Skin epidermis (tissue), 12 donors: ENCODE results near the gene GNAL.

Source experiments
- H3K27ac ChIP-seq, 21 experiments: fragments of 200-600 bp; sonication (generic) in 11 of 21; one replicate each; pipeline ENCODE4 v1.5.0; 2020; ENCODE audit warnings: mild to moderate bottlenecking in 3 of 21, inconsistent platforms in 2 of 21, moderate library complexity in 2 of 21
- H3K4me3 ChIP-seq, 7 experiments: fragments of 200-600 bp; sonication (generic) in 2 of 7; one replicate each; pipeline ENCODE4 v1.5.0; 2020; ENCODE audit warnings: inconsistent platforms in 2 of 7, mild to moderate bottlenecking in 2 of 7, moderate library complexity in 1 of 7

Gene GNAL

DNA sequence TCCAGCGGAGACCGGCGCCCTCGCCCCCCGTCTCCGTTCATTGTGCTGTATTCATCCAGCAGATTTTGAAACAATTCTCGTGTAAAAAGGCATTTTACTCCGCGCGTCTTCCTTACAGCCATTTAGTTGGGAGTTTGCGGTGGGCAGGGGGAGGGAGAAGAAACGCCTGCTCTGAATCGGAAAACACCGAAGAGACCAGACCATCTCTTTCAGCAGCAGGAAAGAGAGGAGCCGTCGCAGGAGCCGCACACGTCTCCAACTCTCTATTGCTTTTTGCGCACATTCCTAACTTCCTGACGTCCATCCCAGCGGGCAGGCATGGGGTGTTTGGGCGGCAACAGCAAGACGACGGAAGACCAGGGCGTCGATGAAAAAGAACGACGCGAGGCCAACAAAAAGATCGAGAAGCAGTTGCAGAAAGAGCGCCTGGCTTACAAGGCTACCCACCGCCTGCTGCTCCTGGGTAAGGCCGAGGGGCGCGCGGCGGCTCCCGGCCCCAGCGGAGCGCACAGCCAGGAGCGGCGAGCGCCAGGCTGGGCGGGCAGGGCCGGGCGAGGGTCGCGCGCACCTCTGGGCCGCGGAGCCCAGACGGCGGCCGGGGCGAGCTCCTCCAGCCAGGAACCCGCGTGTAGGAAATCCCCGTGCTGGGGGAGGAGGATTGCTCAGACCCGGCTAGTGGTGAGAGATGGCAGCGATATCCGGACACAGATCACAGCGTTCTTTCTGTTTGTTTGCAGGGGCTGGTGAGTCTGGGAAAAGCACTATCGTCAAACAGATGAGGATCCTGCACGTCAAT lies 63.2 kb downstream of the GNAL start:
- Histone ChIP-seq H3K27ac (peak overlapping the region in 1 of 21 experiments; percentile 27), H3K4me3 (peak overlapping the region; percentile 0 to 43 (median 25))

DNA sequence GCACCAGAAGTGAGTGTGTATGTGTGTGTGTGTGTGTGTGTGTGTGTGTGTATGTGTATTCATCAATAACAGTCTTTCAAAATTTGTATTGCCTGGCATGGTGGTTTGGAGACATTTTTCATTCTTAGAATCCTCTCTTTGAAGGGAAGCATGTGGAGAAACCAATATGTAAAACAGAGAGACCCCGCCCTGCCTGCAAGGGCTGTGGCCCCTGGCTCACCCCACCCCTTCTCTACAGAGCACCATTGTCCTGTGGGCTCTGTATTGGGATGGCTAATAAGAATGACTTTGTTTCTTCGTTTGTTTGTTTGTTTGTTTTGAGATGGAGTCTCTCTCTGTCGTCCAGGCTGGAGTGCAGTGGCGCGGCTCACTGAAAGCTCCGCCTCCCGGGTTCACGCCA lies 65.9 kb downstream of the GNAL start:
- H3K4me3 ChIP-seq = no peak overlapping the region
- no peak overlapping the region for H3K27ac ChIP-seq

DNA sequence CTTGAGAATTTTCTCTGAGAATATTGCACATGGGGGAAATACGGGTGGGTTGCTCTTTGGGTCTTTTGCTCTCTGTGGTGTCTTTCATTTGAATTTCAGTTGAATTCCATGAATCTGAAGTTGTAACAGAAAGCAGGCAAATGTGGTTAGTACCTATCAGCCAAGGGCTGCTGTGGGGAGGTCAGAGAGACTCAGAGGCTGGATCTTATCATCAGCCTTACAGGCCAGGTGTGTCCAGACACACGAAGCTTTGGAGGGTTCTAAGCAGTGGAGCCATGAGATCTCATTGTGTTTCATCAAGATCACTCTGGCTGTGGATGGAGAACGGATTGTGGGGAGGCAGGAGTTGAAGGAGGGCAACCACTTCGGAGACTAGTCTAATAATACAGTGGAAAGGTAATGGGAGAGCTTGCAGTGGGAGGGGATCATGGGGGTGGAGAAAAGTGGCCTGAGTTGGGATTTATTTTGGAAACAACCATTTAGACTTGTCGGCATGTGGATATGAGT lies 68.1 kb downstream of the GNAL start:
- H3K27ac ChIP-seq = no peak overlapping the region
- no peak overlapping the region for H3K4me3 ChIP-seq

DNA sequence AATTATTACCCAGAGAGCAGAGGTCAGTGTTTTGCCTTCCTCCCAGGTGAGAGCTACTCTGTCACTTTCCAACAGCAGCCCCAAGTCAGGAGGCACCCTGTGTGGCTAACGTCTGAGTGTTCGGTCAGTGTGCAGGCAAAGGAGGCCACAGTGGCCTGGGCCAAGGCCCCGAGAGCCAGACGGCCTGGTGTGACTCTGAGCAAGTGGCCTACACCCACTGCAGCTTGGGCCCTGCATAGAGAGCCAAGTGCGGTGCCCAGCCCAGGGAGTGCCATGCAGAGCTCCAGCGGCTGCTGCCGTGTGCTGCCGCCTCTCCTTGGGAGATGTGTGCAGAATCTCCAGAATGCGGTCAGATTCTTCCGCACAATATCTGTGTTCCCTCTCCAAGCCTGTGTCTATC lies 70.4 kb downstream of the GNAL start:
- Histone ChIP-seq H3K4me3 (no peak overlapping the region), H3K27ac (no peak overlapping the region)

DNA sequence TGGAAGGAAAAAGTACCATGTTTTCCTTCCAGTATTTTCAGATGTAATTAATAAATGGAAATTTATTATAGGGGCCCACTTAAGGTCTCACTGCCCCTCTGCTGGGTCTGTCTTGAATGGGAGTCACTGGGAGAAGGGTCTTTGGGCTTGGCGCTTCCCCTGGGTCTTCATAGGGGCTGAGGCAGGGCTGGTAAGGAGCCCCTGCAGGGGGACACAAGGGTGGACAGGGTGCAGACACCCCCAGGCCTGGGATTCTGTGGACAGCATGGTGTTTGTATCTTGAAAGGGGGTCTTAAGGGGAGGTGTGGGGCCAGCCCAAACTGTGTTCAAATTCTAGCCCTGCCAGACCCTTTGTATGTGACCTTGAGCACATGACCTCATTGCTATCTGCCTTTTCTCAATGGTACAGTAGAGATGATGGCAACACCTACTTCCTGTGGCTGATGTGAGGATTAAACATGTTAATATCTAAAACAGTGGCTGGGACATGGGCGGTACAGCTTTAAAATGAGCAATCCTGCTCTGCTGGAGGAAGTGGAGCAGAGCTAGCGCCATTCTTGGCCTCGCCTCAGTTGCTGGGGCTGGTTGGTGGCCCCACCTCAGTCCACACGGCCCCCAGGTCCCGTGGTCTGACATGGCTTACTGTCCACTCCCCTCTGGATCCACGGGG lies 71.6 kb downstream of the GNAL start:
- no peak overlapping the region for H3K27ac ChIP-seq
- no peak overlapping the region for H3K4me3 ChIP-seq

DNA sequence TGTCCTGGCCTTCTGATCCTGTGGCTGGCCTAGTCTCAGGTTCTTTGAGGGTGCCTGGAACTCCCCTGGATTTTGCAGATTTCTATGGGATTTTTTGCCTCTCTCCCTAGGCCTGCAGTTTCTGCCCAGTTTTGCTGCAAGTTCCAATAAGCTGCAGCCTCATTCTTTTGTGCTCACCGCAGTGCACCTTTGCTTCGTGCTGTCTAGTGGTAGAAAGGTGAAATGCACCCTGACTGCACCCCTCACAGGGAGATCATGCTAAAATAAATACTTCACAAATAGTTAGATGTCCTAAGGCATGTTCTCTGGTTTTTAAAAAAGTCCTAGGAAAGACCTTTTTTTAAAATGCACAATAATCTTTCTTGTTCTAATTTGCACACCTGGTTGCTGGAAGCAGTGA lies 72.5 kb downstream of the GNAL start:
- Histone ChIP-seq H3K4me3 (no peak overlapping the region), H3K27ac (no peak overlapping the region)

DNA sequence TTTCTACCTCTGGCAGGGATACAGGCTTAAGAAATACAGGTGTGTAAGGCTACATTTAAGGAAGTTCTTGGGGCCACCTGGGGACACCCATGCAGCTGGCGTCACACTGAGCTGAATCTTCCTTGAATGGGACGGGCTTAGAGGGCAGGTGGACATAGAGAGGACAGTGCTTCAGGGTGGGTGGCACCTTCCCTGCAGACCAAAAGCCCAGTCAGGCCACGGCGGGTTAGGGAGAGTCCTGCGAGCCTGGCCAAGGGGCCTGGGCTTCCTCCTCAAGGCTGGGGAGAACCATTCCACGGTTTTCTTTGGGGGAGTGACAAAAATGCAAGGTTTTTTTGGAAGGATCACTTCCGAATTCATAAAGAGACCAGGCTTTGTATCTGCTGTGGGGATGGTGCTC lies 73.4 kb downstream of the GNAL start:
- Histone ChIP-seq H3K4me3 (no peak overlapping the region), H3K27ac (no peak overlapping the region)

DNA sequence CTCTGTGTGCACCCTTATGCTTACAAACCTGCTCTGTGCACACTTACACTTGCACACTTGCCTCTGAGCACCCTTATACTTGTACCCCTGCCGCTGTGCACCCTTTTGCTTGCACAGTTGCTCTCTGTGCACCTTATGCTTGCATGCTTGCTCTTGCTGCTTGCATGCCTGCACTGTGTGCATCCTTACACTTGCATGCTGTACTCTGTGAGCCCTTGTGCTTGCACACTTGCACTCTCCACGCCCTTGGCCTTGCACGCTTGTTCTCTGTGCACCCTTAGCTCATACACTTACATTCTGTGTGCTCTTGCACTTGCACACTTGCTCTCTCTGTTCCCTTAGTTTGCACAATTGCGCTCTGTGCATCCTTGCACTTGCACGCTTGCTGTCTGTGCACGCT lies 78.3 kb downstream of the GNAL start:
- Histone ChIP-seq H3K27ac (no peak overlapping the region), H3K4me3 (no peak overlapping the region)

DNA sequence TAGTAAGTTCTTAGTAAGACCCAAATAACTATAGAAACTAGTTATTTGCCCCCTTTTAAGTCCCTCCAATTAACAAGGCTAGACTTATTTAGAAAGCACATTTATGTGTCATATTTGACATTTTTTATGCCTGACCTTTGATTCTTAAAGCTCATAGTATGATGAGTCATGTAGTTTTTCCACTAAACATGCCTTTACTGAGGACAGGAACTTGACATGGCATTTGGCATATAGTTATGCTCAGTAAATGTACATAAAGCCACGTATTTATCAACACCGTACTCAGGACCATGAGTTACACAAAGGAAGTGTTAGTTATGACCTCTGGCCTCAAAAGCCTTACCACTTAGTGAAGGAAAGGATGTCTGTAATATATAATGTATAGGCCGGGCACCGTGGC lies 78.9 kb downstream of the GNAL start:
- Histone ChIP-seq H3K4me3 (no peak overlapping the region), H3K27ac (no peak overlapping the region)

DNA sequence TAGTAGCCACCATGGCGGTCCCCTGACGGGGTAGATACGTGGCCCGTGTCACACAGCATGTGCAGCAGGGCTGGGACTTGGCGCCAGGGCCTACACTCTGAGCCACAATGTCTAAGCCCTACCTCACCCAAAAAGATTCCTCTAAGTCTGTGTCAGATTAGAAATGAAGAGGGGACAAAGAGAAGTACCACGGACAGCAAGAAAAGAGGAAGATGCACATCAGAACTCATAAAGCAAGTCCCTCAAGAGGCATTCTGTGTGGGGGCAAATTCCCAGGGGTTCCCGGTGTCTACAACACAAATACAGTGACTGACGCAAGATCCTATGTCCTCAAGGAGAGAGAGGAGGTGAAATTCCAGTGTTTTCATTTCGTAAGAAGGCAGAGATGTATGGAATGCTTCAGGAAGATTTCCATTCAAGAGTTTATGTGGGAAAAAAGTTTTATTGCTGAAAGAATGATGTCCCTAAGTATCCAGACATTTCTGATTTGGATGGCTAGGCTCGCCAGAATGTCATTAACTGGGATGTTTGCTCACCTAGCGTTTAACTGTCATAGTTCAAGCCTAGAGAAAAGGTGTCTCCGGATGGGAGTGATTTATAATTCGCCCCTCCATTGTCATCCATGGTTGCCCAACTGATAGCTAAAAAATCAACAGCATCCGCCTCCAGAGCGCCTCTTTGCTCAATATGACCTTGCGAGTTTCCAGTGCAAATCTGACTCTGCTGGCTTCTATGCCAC lies 86.5 kb downstream of the GNAL start:
- no peak overlapping the region for H3K27ac ChIP-seq
- no peak overlapping the region for H3K4me3 ChIP-seq

DNA sequence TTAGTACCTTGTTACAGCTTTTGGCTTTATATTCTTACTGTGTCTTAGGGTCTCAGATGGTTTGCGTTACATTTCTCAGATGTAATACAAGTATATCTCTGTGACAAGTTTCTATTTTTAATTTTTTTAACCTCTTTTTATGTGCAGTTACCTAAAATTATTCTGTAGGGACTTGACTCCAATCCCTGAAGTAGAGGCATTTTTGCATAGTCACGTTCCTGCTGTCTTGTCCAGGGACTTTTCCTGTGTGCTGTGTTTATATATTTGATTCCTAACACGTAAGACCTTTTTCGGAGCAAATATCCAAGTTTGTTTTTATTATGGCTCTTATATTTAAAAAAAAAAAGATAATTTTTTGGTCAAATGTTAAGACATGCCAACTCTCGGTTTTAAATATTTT lies 91.0 kb downstream of the GNAL start:
- no peak overlapping the region for H3K27ac ChIP-seq

DNA sequence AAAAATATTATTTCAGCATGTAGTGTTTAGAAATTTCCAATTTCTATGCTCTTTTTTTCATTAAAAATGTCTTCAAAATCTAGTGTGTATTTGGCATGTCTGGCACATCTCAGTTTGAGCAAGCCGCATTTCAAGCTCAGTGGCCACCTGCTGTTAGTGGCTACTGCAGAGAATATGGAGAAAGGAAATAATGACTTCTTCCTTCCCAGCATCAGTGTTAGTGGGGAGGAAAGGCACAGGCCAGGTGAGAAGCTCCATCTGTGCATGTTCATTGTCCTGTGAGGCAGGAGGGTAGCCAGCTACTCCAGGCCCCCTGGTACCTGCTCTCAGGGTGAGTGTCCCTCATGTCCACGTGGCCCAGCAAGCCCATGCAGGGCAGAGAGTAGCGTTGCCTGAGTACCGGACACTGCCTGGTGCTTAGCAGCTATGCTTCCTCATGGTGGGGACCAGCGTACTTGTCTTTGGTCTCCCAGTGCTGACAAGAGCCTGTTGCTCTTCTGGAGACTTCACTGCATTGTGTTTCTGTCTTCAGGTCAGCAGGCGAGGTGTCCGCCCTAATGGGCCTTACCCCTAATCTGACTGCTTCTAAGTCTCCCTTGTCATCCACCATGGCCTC lies 94.8 kb downstream of the GNAL start:
- no peak overlapping the region for H3K27ac ChIP-seq

More for the DNA sequence above, 91.0 kb downstream of the GNAL start:
- H3K4me3 ChIP-seq = no peak overlapping the region

DNA sequence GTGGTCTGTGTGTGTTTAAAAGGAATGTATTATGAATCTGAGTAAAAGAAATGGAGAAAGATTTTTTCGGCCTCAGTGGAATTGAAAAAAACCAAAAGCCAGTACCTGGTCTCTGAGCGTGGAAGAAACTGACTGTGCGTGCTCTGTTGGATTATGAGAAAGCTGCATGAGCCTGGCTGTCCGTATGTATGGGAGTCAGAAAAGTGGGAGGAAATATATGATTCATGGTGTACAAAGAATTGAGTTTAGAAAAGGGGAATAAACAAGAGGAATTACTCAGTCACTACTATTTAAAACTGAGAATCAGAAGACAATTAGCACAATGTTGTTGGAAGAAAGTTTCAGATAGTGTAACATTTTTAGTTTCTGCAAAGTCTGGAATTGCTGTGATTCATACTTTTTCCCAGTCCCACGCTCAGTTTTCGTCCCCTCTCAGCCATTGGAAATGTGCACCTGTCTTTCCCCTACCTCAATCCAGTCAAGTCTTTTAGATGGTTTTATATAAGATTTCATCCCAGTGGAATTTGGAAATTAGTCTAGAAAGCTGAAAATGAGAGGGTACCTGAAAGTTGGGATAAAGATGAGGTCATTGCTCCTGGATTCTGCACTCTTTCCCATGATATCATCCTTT lies 95.7 kb downstream of the GNAL start:
- Histone ChIP-seq H3K27ac (no peak overlapping the region), H3K4me3 (no peak overlapping the region)

More for the DNA sequence above, 94.8 kb downstream of the GNAL start:
- H3K4me3 ChIP-seq = no peak overlapping the region

DNA sequence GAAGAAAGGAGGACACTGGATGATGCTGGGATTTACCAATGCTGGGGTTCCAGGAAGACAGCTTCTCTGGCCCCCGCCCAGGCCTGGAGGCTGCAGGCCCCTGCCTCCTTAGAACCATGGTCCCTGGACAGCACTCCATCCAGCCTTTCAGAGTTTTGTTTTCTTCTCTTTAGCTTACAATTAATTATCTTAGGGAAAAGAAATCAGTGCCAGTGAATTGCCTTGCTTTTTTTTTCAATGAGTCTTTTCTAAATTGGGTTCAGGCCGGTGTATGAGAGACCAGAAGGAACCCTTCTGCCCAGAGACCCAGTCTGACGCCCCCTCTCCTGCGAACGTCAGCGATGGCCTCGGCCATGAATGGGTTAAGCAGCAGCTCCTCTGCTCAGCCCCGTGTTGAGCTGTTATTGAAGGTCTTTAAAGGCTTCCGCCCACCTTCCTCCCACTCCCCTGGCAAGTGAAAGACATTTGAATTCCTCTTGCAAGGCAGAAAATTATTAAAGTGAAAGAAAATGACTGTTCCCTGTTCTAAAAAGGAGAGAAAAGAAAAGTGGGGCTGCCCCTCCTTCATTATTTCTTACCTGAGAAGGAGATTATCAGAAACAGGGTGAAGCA lies 96.5 kb downstream of the GNAL start:
- H3K27ac ChIP-seq = no peak overlapping the region
- H3K4me3 ChIP-seq = no peak overlapping the region

DNA sequence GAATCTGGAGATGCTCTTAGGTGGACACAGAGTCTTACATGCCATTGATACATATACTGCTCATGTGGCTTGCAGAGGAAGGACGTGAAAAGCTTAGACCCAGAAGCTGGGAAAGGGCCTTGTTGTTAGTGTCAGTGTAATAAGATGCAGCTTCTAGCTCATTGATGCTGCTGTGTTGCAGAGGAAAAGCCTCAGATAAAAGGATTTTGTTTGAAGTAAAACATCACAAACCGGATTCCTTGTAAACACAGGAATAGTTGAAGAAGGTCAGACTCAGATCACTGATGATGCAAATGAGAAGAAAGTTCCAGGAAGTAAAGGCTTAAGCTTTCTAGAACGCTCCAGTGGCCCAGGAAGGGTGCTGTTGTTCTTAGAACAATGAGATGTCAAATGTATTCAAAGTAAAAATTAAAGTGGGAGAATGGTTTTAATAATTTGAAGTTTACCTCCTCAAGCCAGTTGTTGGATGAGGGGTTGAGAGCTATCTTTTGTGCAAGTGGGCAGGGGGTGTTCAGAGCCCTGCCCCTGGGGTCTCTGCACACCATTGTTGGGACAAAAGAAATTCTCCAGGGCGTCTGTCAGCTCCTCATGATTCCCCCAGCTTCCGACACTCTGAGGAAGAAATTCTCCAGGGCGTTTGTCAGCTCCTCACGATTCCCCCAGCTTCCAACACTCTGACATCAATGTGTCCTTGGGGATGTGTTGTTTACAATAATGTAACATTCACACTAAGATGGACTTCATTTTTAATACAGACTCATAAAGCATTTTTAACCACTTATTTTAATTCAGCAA lies 100.8 kb downstream of the GNAL start:
- no peak overlapping the region for H3K4me3 ChIP-seq
- no peak overlapping the region for H3K27ac ChIP-seq

DNA sequence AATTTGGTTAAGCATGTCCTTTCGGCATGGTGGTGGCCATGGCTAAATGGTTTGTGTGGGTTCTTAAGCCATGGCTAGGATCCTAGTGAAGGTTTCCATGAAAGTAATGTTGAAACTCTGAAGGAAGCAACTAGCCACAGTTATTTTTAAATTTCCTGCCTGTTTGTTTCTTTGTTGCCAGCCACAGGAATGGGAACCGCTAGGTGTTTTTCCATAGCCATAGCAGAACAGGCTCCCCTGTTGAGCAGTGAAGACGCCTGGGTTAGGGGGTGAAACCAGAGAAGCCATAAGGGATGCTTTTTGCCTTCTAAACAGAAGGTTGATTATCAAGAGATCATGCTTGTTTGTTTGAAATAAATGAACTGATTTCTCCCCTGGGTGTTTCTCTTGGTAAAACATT lies 102.1 kb downstream of the GNAL start:
- Histone ChIP-seq H3K4me3 (no peak overlapping the region), H3K27ac (no peak overlapping the region)

DNA sequence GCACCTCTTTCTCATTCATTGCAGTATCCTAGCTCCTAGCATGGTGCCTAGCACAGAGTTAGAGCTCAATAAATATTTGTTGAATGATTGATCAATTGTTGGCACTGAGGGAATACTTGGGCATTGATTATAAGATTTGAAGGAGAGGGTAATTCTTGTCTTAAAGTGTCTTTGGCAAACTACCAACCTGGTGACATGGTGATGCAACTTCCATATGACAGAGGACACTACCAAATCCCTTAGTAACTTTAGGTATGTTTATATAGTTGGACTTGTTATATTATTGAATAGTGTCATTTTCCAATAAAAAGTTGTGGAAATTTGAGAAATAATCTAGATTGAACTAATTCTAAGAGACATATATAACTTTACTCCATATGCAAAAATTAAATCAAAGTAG lies 103.6 kb downstream of the GNAL start:
- Histone ChIP-seq H3K4me3 (no peak overlapping the region), H3K27ac (no peak overlapping the region)

DNA sequence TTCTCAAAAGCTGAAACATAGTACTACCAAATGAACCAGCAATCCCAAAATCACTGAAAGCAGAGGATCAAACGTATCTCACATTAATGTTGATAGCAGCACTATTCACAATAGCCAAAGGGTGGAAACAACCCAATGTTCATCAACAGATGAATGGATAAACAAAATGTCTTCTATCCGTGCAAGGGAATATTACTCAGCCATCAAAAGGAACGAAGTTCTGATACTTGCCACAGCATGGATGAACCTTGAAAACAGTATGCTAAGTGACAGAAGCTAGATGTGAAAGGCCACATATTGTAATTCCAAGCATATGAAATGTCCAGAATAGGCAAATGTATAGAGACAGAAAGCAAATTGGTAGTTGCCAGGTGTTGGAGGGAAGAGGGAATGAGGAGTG lies 105.1 kb downstream of the GNAL start:
- Histone ChIP-seq H3K27ac (no peak overlapping the region), H3K4me3 (no peak overlapping the region)

DNA sequence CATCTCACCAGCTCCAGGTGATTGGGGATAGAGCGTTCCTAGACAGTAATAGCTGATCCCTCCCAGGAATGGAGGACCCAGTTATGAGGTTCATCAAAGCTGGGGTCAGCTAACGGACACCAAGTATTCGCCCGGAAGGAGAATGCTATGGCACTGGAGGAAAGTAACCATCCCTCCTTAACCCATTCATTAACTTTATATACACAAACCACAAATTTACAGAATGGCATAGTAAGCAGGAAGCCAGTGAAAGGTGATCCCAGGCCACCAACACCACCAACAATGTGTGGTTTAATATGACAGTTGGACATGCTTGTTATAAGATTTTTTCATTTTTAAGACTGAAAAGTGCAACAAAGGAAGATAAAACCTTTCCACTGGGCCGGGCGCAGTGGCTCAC lies 106.9 kb downstream of the GNAL start:
- no peak overlapping the region for H3K4me3 ChIP-seq
- H3K27ac ChIP-seq = no peak overlapping the region
